Activated naive CD4-positive, alpha-beta T cell treated with anti-CD3 and anti-CD28 coated beads, Interleukin-2, amount 50 U/mL, for 24 hours (primary cell): ENCODE measurements around the gene SNUPN.

Experiments
- H3K27ac Mint-ChIP-seq: one replicate; pipeline ENCODE4 v1.8.0; 2021; ENCODE audit warnings: mild to moderate bottlenecking, mixed read lengths
- H3K27me3 Mint-ChIP-seq: one replicate; pipeline ENCODE4 v1.8.0; 2021; ENCODE audit warnings: mixed read lengths
- H3K36me3 Mint-ChIP-seq: one replicate; pipeline ENCODE4 v1.8.0; 2021; ENCODE audit warnings: mixed read lengths
- H3K4me1 Mint-ChIP-seq: one replicate; pipeline ENCODE4 v1.8.0; 2021; ENCODE audit warnings: mixed read lengths
- H3K4me3 Mint-ChIP-seq: one replicate; pipeline ENCODE4 v1.8.0; 2021; ENCODE audit warnings: mild to moderate bottlenecking, mixed read lengths
- H3K9me3 Mint-ChIP-seq: one replicate; pipeline ENCODE4 v1.8.0; 2021; ENCODE audit warnings: mixed read lengths

SNUPN gene

GRCh38 chr15:75625542-75626347 lies at the start of gene SNUPN:
SNUPN (minus strand) TSS chr15:75625725; CDS start chr15:75621051, 4,674 bp downstream.
- peak within 1 kb of the TSS; percentile 97 for H3K4me3 Mint-ChIP-seq
- H3K36me3 Mint-ChIP-seq, result peaks cover 9% of the 10 kb centered on the region
- no peaks in the 10 kb centered on the region for H3K27me3 Mint-ChIP-seq
- peaks cover 28% of the 10 kb centered on the region for H3K4me1 Mint-ChIP-seq
- peak within 1 kb of the TSS; percentile 95 for H3K27ac Mint-ChIP-seq
- no peaks in the 10 kb centered on the region for H3K9me3 Mint-ChIP-seq

DNA sequence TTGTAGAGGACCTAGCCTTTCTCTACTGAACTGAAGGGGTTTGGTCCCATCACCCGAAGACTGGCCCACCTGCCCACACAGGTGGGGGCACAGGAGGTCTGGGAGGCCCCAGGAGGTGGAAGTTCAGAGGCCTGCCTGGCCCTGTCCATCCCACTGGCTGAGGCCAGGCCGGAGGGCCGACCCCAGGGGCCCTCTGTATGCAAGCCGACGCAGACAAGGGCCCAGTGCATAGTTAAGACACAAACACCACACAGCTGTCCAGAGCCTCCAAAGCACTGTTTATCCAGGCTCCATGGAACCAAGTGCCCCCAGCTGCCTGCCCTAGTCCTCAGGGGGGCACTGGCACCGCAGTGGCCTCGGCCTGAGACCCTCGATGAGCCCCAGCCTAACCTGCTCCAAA lies 48.8 kb upstream of the SNUPN start:
- no peaks in the 10 kb centered on the region for H3K4me1 Mint-ChIP-seq
- H3K4me3 Mint-ChIP-seq, result no peak overlapping the region
- H3K27ac Mint-ChIP-seq, result no peak overlapping the region
- H3K9me3 Mint-ChIP-seq, result no peaks in the 10 kb centered on the region
- H3K27me3 Mint-ChIP-seq, result no peaks in the 10 kb centered on the region
- no peaks in the 10 kb centered on the region for H3K36me3 Mint-ChIP-seq

GRCh38 chr15:75673426-75674235 lies 48.1 kb upstream of the SNUPN start:
- no peak overlapping the region for H3K4me3 Mint-ChIP-seq
- H3K36me3 Mint-ChIP-seq, result no peaks in the 10 kb centered on the region
- no peak overlapping the region for H3K27ac Mint-ChIP-seq
- H3K9me3 Mint-ChIP-seq, result no peaks in the 10 kb centered on the region
- H3K4me1 Mint-ChIP-seq, result no peaks in the 10 kb centered on the region
- H3K27me3 Mint-ChIP-seq, result no peaks in the 10 kb centered on the region

- Mint-ChIP-seq H3K4me1 (no peaks in the 10 kb centered on the region), H3K27ac (no peak overlapping the region), H3K27me3 (no peaks in the 10 kb centered on the region), H3K36me3 (no peaks in the 10 kb centered on the region), H3K9me3 (no peaks in the 10 kb centered on the region), H3K4me3 (no peak overlapping the region)
These were observed 47.3 kb upstream of the SNUPN start for GRCh38 chr15:75672646-75673425.

DNA sequence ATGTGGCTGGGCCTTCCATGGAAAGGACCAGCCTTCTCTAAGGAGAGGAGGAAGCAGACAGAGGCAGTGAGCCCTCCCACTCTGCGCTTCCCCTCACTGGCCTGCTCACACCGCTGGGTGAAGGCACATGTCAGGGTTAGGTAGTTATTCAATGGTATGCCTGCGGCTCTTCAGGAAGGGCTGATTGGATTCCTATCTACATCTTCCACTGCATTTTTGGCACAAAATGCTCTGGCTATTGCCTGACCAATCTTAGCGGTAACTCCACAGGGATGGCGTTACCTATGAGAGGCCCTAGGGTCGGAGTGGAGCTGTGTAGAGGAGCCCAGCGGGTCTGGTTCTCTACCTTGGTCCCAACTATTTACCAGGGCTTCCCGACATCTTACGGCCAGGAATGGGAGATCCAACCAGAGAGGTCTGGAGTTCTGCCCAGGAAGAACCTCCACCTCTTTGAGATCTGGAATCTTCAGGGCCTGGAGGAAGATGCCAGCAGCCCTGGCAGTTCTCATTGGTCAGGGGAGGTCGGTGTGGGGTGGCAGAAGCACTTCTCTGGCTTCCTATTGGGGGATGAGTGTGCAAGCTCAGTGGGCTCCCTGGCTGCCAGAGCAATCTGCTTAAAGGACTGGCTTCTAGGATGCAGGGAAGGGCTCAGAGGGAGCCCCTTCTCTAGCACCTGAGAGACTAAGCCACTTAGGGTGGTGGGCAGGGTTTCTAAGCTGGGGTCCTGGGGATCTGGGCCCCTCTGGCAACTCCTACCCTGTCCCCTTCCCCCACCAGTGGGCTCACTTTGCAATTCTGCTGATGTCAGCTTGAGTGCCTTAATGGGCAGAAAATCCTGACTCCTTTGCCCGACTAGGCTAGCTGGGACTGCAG lies 46.4 kb upstream of the SNUPN start:
- Mint-ChIP-seq H3K9me3 (no peaks in the 10 kb centered on the region), H3K36me3 (no peaks in the 10 kb centered on the region), H3K4me1 (no peaks in the 10 kb centered on the region), H3K27ac (no peak overlapping the region), H3K4me3 (no peak overlapping the region), H3K27me3 (no peaks in the 10 kb centered on the region)

GRCh38 chr15:75669879-75670212 lies 44.3 kb upstream of the SNUPN start:
- Mint-ChIP-seq H3K27ac (no peak overlapping the region), H3K4me1 (no peaks in the 10 kb centered on the region), H3K27me3 (no peaks in the 10 kb centered on the region), H3K9me3 (no peaks in the 10 kb centered on the region), H3K36me3 (no peaks in the 10 kb centered on the region), H3K4me3 (no peak overlapping the region)

GRCh38 chr15:75669191-75669878 lies 43.8 kb upstream of the SNUPN start:
- no peaks in the 10 kb centered on the region for H3K4me1 Mint-ChIP-seq
- no peak overlapping the region for H3K4me3 Mint-ChIP-seq
- H3K27ac Mint-ChIP-seq, result no peak overlapping the region
- no peaks in the 10 kb centered on the region for H3K36me3 Mint-ChIP-seq
- H3K27me3 Mint-ChIP-seq, result no peaks in the 10 kb centered on the region
- no peaks in the 10 kb centered on the region for H3K9me3 Mint-ChIP-seq

- Mint-ChIP-seq H3K4me1 (no peaks in the 10 kb centered on the region), H3K9me3 (no peaks in the 10 kb centered on the region), H3K4me3 (no peak overlapping the region), H3K27ac (no peak overlapping the region), H3K36me3 (no peaks in the 10 kb centered on the region), H3K27me3 (no peaks in the 10 kb centered on the region)
These were observed 41.4 kb upstream of the SNUPN start for GRCh38 chr15:75666823-75667501.

DNA sequence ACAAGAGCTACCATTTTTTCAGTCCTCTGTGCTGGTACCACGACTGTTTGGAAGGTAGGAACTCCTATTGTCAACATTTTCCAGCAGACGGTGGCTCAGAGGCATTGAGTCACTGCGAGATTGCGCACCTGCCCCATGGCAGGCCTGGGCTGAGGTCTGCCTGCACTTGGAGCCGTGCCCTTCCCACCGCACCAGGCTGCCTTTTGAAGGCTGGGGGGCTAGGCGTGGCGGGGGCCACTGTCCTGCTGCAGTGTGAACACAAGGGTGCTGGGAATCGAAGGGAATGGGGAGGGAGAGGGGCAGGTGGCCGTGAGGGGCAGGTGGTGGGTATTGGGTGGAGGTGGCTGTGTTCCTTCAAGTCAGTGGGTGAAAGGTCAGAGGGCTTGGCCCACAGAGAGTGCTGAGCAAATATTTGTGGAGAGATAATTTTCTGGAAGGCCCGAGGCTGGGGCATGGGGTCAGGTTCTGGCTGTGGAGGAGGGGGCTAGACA lies 38.5 kb upstream of the SNUPN start:
- Mint-ChIP-seq H3K9me3 (no peaks in the 10 kb centered on the region), H3K4me3 (no peak overlapping the region), H3K27ac (no peak overlapping the region), H3K36me3 (no peaks in the 10 kb centered on the region), H3K27me3 (no peaks in the 10 kb centered on the region), H3K4me1 (no peaks in the 10 kb centered on the region)

- H3K4me3 Mint-ChIP-seq, result no peak overlapping the region
- H3K9me3 Mint-ChIP-seq, result no peaks in the 10 kb centered on the region
- no peaks in the 10 kb centered on the region for H3K27me3 Mint-ChIP-seq
- no peaks in the 10 kb centered on the region for H3K36me3 Mint-ChIP-seq
- H3K27ac Mint-ChIP-seq, result no peak overlapping the region
- H3K4me1 Mint-ChIP-seq, result no peaks in the 10 kb centered on the region
These were observed 37.4 kb upstream of the SNUPN start for GRCh38 chr15:75662823-75663519.

GRCh38 chr15:75661756-75662140 lies 36.2 kb upstream of the SNUPN start:
- Mint-ChIP-seq H3K4me3 (no peak overlapping the region), H3K9me3 (no peaks in the 10 kb centered on the region), H3K27ac (no peak overlapping the region)

DNA sequence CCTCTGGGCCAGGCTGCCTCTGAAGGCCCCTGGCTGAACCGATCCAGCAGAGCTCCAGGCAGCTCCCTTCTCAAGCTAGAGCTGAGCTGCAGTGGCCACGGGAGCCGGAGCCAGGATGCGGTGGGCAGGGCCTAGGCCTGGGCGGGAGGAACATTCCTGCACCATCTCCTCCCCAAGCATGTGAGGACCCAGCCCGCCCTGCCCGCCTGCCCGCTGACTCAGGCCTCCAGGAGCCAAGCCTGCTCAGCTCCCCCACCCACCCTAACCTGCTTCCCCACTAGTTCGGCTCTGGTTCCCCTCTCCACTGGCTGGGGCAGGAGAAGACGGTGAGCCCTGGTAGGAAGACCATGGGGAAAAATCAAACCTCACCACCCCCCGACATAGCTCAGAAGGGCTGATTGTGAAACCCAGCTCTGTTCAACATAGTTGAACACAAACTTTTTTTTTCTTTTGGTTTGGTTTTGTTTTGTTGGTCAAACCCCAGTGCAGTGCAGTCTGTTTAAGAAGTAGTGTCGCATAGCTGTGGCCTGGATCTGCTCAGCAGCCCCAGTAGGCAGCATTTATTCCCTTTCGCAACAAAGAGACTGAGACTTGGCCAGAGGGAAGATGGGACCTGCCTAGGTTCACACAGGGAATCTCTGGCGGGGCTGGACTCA lies 35.7 kb upstream of the SNUPN start:
- H3K9me3 Mint-ChIP-seq, result no peaks in the 10 kb centered on the region
- no peak overlapping the region for H3K4me3 Mint-ChIP-seq
- H3K36me3 Mint-ChIP-seq, result no peaks in the 10 kb centered on the region
- no peaks in the 10 kb centered on the region for H3K4me1 Mint-ChIP-seq
- H3K27ac Mint-ChIP-seq, result no peak overlapping the region
- H3K27me3 Mint-ChIP-seq, result no peaks in the 10 kb centered on the region

More at GRCh38 chr15:75661756-75662140, 36.2 kb upstream of the SNUPN start:
- Mint-ChIP-seq H3K27me3 (no peaks in the 10 kb centered on the region), H3K36me3 (no peaks in the 10 kb centered on the region), H3K4me1 (no peaks in the 10 kb centered on the region)

DNA sequence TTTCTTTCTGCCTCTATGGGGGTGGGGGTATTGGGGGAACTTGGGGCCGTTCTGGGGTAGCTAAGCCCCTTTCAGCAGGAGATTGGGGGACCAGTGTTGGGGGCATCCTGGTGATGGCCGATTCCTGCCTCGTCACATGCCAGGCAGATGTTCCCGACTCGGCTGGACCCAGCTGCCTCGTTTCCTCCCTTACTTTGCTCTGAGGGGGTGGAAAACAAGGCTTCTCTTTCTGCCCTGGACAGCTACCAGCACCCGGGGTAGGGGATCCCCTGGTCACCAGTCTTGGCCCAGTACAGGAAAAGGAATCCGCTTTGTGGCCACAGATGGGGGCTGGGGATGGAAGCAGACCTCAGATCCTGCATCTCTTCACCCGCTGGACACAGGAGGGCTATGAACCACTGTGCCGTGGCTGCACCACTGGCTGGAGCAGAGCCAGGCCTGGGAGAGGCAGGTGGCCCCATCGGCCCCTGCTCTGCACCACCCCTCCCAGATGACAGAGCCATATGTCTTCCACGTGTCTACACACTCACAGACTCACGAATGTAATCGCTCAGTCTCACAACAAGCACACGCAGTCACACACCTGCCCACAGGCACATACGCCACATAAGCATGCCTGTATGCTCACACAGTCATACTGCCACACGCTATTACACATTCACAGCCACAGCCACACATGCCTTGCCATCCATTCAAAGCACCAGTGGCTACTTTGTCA lies 34.6 kb upstream of the SNUPN start:
- Mint-ChIP-seq H3K27ac (no peak overlapping the region), H3K4me3 (no peak overlapping the region), H3K36me3 (no peaks in the 10 kb centered on the region)

More for the DNA sequence above, 34.6 kb upstream of the SNUPN start:
- H3K27me3 Mint-ChIP-seq, result no peaks in the 10 kb centered on the region
- no peaks in the 10 kb centered on the region for H3K4me1 Mint-ChIP-seq
- no peaks in the 10 kb centered on the region for H3K9me3 Mint-ChIP-seq
